Skeletal muscle tissue (tissue), 4 donors: ENCODE results near the gene FRAS1. TPM values are rescaled to one million over a fixed set of nuclear protein-coding genes. Genes with fewer than 3 reads are reported as not detected.

Experiments used
- H3K27ac ChIP-seq: one replicate; pipeline ENCODE4 v1.7.0; 2013; ENCODE audit warnings: mild to moderate bottlenecking, low read depth, low read length, inconsistent platforms
- H3K27me3 ChIP-seq, 3 donors: one replicate each; pipeline ENCODE4 v1.7.0; 2013; ENCODE audit warnings: low read length in 3 of 3; ENCODE audit not compliant: control insufficient read depth in 3 of 3, insufficient read depth in 3 of 3
- H3K36me3 ChIP-seq, 3 donors: one replicate each; pipeline ENCODE4 v1.7.0; 2013; ENCODE audit warnings: low read length in 3 of 3; ENCODE audit not compliant: control insufficient read depth in 3 of 3, insufficient read depth in 3 of 3
- H3K4me1 ChIP-seq, 3 donors: one replicate each; pipeline ENCODE4 v1.7.0; 2013; ENCODE audit warnings: low read length in 3 of 3, mild to moderate bottlenecking in 3 of 3; ENCODE audit not compliant: control insufficient read depth in 3 of 3, insufficient read depth in 3 of 3
- H3K4me3 ChIP-seq, 3 donors: one replicate each; pipeline ENCODE4 v1.7.0; 2013; ENCODE audit warnings: low read length in 3 of 3
- H3K9ac ChIP-seq, 3 donors: one replicate each; pipeline ENCODE4 v1.7.0; 2013; ENCODE audit warnings: low read length in 3 of 3, mild to moderate bottlenecking in 3 of 3, moderate library complexity in 2 of 3, low read depth in 1 of 3
- H3K9me3 ChIP-seq, 3 donors: one replicate each; pipeline ENCODE4 v1.7.0; 2013; ENCODE audit warnings: low read length in 3 of 3; ENCODE audit not compliant: control insufficient read depth in 3 of 3
- total RNA-seq: library from RNA; depleted of rRNA; stranded (reverse); fragments of >200 nt; gene quantifications from one replicate; pipeline ENCODE4 v1.2.3, GENCODE V29; 2014
- donor health status: Osteomylitis.

FRAS1 gene
- total RNA-seq, 1 donor from 2014 or later: 15.1 TPM

GRCh38 chr4:78154972-78155590 lies 98.0 kb downstream of the FRAS1 start:
- H3K36me3 ChIP-seq: no peaks in the 10 kb centered on the region
- no peaks in the 10 kb centered on the region for H3K27me3 ChIP-seq
- H3K9me3 ChIP-seq: no peaks in the 10 kb centered on the region
- H3K4me3 ChIP-seq: no peak overlapping the region
- no peak overlapping the region for H3K9ac ChIP-seq
- peaks cover 0 to 3% (median 2%) of the 10 kb centered on the region in 3 donors for H3K4me1 ChIP-seq
- no peak overlapping the region for H3K27ac ChIP-seq

GRCh38 chr4:78155616-78156105 lies 98.5 kb downstream of the FRAS1 start:
- H3K27me3 ChIP-seq: no peaks in the 10 kb centered on the region
- no peaks in the 10 kb centered on the region for H3K9me3 ChIP-seq
- no peak overlapping the region for H3K4me3 ChIP-seq
- no peak overlapping the region for H3K9ac ChIP-seq
- H3K27ac ChIP-seq: no peak overlapping the region
- no peaks in the 10 kb centered on the region for H3K36me3 ChIP-seq
- H3K4me1 ChIP-seq: peaks cover 0 to 3% (median 2%) of the 10 kb centered on the region in 3 donors

- H3K9ac ChIP-seq: no peak overlapping the region
- H3K27ac ChIP-seq: no peak overlapping the region
- H3K9me3 ChIP-seq: no peaks in the 10 kb centered on the region
- H3K27me3 ChIP-seq: no peaks in the 10 kb centered on the region
- no peak overlapping the region for H3K4me3 ChIP-seq
- H3K4me1 ChIP-seq: peaks cover 0 to 3% (median 2%) of the 10 kb centered on the region in 3 donors
- H3K36me3 ChIP-seq: no peaks in the 10 kb centered on the region
Measured at GRCh38 chr4:78156520-78156919, 99.4 kb downstream of the FRAS1 start.

- Histone ChIP-seq H3K9me3 (no peaks in the 10 kb centered on the region), H3K27ac (no peak overlapping the region), H3K36me3 (no peaks in the 10 kb centered on the region), H3K4me1 (no peaks in the 10 kb centered on the region), H3K9ac (no peak overlapping the region), H3K4me3 (no peak overlapping the region), H3K27me3 (no peaks in the 10 kb centered on the region)
Measured at GRCh38 chr4:78162342-78162741, 105.2 kb downstream of the FRAS1 start.

GRCh38 chr4:78162821-78163220 lies 105.7 kb downstream of the FRAS1 start:
- no peak overlapping the region for H3K9ac ChIP-seq
- no peak overlapping the region for H3K27ac ChIP-seq
- no peaks in the 10 kb centered on the region for H3K36me3 ChIP-seq
- H3K27me3 ChIP-seq: no peaks in the 10 kb centered on the region
- H3K4me1 ChIP-seq: no peaks in the 10 kb centered on the region
- no peaks in the 10 kb centered on the region for H3K9me3 ChIP-seq
- H3K4me3 ChIP-seq: no peak overlapping the region

GRCh38 chr4:78165758-78166157 lies 108.6 kb downstream of the FRAS1 start:
- no peak overlapping the region for H3K9ac ChIP-seq
- H3K9me3 ChIP-seq: no peaks in the 10 kb centered on the region
- H3K27me3 ChIP-seq: no peaks in the 10 kb centered on the region
- no peaks in the 10 kb centered on the region for H3K36me3 ChIP-seq
- H3K4me3 ChIP-seq: no peak overlapping the region
- no peaks in the 10 kb centered on the region for H3K4me1 ChIP-seq
- H3K27ac ChIP-seq: no peak overlapping the region

- no peaks in the 10 kb centered on the region for H3K4me1 ChIP-seq
- H3K36me3 ChIP-seq: no peaks in the 10 kb centered on the region
- no peak overlapping the region for H3K4me3 ChIP-seq
- no peak overlapping the region for H3K9ac ChIP-seq
- H3K27me3 ChIP-seq: no peaks in the 10 kb centered on the region
- H3K27ac ChIP-seq: no peak overlapping the region
- H3K9me3 ChIP-seq: no peaks in the 10 kb centered on the region
Measured at GRCh38 chr4:78166622-78167021, 109.5 kb downstream of the FRAS1 start.

GRCh38 chr4:78167510-78167909 lies 110.4 kb downstream of the FRAS1 start:
- Histone ChIP-seq H3K27ac (no peak overlapping the region), H3K4me3 (no peak overlapping the region), H3K9ac (no peak overlapping the region), H3K27me3 (no peaks in the 10 kb centered on the region), H3K4me1 (no peaks in the 10 kb centered on the region), H3K36me3 (no peaks in the 10 kb centered on the region), H3K9me3 (no peaks in the 10 kb centered on the region)

- Histone ChIP-seq H3K4me3 (no peak overlapping the region), H3K9me3 (no peaks in the 10 kb centered on the region), H3K4me1 (no peaks in the 10 kb centered on the region), H3K36me3 (no peaks in the 10 kb centered on the region), H3K9ac (no peak overlapping the region), H3K27ac (no peak overlapping the region), H3K27me3 (no peaks in the 10 kb centered on the region)
Measured at GRCh38 chr4:78168029-78168428, 110.9 kb downstream of the FRAS1 start.

GRCh38 chr4:78169728-78170127 lies 112.6 kb downstream of the FRAS1 start:
- H3K4me1 ChIP-seq: no peaks in the 10 kb centered on the region
- H3K9ac ChIP-seq: no peak overlapping the region
- H3K9me3 ChIP-seq: no peaks in the 10 kb centered on the region
- H3K27me3 ChIP-seq: no peaks in the 10 kb centered on the region
- H3K36me3 ChIP-seq: no peaks in the 10 kb centered on the region
- H3K27ac ChIP-seq: no peak overlapping the region
- no peak overlapping the region for H3K4me3 ChIP-seq
